DND-41 (cell line): ENCODE data around the gene PRR15L.

ENCODE experiments used
- ATAC-seq: fragments of 200-7000 bp; cut with Tn5 transposase; 3 replicates; pipeline ENCODE4 v1.9.1; 2021; ENCODE audit warnings: low read depth; ENCODE audit not compliant: insufficient read depth
- DNase-seq: peaks from one replicate; pipeline ENCODE4 v3.0.0-alpha.2; 2020
- H2AFZ ChIP-seq: 2 replicates; pipeline ENCODE4 v1.6.0; 2012; ENCODE audit warnings: low read depth, low read length
- H3K27ac ChIP-seq: 2 replicates; pipeline ENCODE4 v1.5.1; 2012; ENCODE audit warnings: low read length, inconsistent platforms
- H3K27me3 ChIP-seq: fragments of 200-600 bp; sonication (generic); 2 replicates; pipeline ENCODE4 v1.6.0; 2012; ENCODE audit warnings: low read length, mild to moderate bottlenecking, inconsistent platforms; ENCODE audit not compliant: insufficient read depth, poor library complexity
- H3K36me3 ChIP-seq: 2 replicates; pipeline ENCODE4 v1.5.1; 2012; ENCODE audit warnings: low read length, inconsistent platforms; ENCODE audit not compliant: insufficient read depth
- H3K4me1 ChIP-seq: 2 replicates; pipeline ENCODE4 v1.5.1; 2012; ENCODE audit warnings: mild to moderate bottlenecking, low read length; ENCODE audit not compliant: insufficient read depth
- H3K4me2 ChIP-seq: 2 replicates; pipeline ENCODE4 v1.6.0; 2012; ENCODE audit warnings: mild to moderate bottlenecking, moderate library complexity, low read length, inconsistent platforms; ENCODE audit not compliant: insufficient read depth
- H3K4me3 ChIP-seq, 2 experiments: fragments of 200-600 bp in 1 of 2; shearing (Covaris generic) in 1 of 2; 2 replicates each; pipeline ENCODE4 v1.5.1; 2012 to 2016; ENCODE audit warnings: inconsistent platforms in 2 of 2, low read length in 2 of 2, mild to moderate bottlenecking in 2 of 2, low read depth in 1 of 2, moderate library complexity in 1 of 2
- H3K79me2 ChIP-seq: 2 replicates; pipeline ENCODE4 v1.6.0; 2012; ENCODE audit warnings: low read length, inconsistent platforms; ENCODE audit not compliant: insufficient read depth
- H3K9ac ChIP-seq: 2 replicates; pipeline ENCODE4 v1.6.0; 2012; ENCODE audit warnings: low read depth, mild to moderate bottlenecking, inconsistent platforms, low read length, moderate library complexity
- H3K9me3 ChIP-seq: 2 replicates; pipeline ENCODE4 v1.5.1; 2012; ENCODE audit warnings: low read length, moderate library complexity, mild to moderate bottlenecking, inconsistent platforms; ENCODE audit not compliant: insufficient read depth, severe bottlenecking
- H4K20me1 ChIP-seq: 2 replicates; pipeline ENCODE4 v1.6.0; 2012; ENCODE audit warnings: low read length; ENCODE audit not compliant: insufficient read depth
- EZH2 ChIP-seq: IDR thresholded peaks from 3 replicates; pipeline ENCODE4 v1.6.1; 2012; ENCODE audit warnings: borderline replicate concordance, low read depth, mild to moderate bottlenecking, moderate library complexity, low read length, inconsistent platforms; ENCODE audit not compliant: severe bottlenecking
- TF ChIP-seq, protein P1 (sequence below): IDR thresholded peaks from 2 replicates; pipeline ENCODE4 v1.5.1; 2012; ENCODE audit warnings: borderline replicate concordance, low read length, moderate library complexity, mild to moderate bottlenecking; ENCODE audit not compliant: poor library complexity, severe bottlenecking; ENCODE audit errors: extremely low read depth

The PRR15L gene

DNA sequence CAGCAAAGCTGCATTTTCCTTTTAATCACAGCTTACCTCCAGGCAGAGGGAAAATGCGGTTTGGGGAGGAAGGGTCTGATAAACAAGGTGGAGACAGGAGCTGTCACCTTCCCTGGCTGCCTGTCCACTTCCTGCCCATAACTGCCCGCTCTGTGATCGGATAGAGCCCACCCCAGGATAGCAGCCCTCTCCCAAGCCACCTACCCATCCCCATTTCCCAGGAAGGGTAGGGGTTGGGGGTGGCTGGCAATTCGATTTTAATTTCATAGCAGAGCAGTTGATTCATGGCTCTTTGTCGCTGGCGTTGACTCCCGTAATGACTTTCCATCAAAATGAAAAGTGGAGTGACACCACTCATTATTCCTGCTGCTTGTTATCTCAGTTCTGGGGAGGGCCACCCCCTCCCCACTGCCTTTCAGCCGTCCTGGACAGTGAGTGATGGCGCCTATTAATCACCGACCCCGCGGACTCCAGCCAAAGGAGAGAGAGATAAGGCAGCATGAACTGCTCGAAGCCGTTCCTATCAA, 24.5 kb upstream of the PRR15L start:
- TF ChIP-seq EZH2: no peak
- TF ChIP-seq, protein P1, sequence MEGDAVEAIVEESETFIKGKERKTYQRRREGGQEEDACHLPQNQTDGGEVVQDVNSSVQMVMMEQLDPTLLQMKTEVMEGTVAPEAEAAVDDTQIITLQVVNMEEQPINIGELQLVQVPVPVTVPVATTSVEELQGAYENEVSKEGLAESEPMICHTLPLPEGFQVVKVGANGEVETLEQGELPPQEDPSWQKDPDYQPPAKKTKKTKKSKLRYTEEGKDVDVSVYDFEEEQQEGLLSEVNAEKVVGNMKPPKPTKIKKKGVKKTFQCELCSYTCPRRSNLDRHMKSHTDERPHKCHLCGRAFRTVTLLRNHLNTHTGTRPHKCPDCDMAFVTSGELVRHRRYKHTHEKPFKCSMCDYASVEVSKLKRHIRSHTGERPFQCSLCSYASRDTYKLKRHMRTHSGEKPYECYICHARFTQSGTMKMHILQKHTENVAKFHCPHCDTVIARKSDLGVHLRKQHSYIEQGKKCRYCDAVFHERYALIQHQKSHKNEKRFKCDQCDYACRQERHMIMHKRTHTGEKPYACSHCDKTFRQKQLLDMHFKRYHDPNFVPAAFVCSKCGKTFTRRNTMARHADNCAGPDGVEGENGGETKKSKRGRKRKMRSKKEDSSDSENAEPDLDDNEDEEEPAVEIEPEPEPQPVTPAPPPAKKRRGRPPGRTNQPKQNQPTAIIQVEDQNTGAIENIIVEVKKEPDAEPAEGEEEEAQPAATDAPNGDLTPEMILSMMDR: no peak
- no peak for DNase-seq
- H3K9ac ChIP-seq: no peak overlapping the region
- H3K79me2 ChIP-seq: no peaks in the 10 kb centered on the region
- H4K20me1 ChIP-seq: peaks cover 19% of the 10 kb centered on the region; the same call in 1 of the 2 replicates
- H3K4me3 ChIP-seq: no peak overlapping the region
- H3K4me2 ChIP-seq: no peak overlapping the region
- peaks cover 24% of the 10 kb centered on the region for H3K4me1 ChIP-seq
- no peak overlapping the region for H2AFZ ChIP-seq
- no peaks in the 10 kb centered on the region for H3K9me3 ChIP-seq
- H3K27me3 ChIP-seq: no peaks in the 10 kb centered on the region
- no peak overlapping the region; the same call in 1 of the 2 replicates for H3K27ac ChIP-seq
- H3K36me3 ChIP-seq: peaks cover 70% of the 10 kb centered on the region
- no peak for ATAC-seq

DNA sequence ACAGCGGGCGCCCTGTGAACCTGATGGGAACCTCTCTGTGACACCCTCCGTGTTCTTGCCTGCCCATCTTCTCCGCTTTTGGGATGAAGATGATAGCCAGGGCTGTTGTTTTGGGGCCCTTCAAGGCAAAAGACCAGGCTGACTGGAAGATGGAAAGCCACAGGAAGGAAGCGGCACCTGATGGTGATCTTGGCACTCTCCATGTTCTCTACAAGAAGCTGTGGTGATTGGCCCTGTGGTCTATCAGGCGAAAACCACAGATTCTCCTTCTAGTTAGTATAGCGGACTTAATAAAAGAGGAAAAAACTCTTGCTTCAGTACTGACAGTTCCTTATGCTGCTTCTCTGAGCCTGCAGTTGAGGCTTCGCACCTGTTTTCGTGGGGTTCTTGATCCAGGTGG, 23.8 kb upstream of the PRR15L start:
- Histone ChIP-seq H3K9ac (no peak overlapping the region), H3K4me3 (no peak overlapping the region), H3K36me3 (peaks cover 74% of the 10 kb centered on the region), H3K4me2 (no peak overlapping the region), H3K27ac (peak overlapping the region; percentile 8), H4K20me1 (peaks cover 19% of the 10 kb centered on the region; the same call in 1 of the 2 replicates), H3K9me3 (no peaks in the 10 kb centered on the region), H2AFZ (no peak overlapping the region), H3K79me2 (no peaks in the 10 kb centered on the region), H3K27me3 (no peaks in the 10 kb centered on the region), H3K4me1 (peaks cover 24% of the 10 kb centered on the region)
- ATAC-seq (peak; percentile 72), DNase-seq (peak; percentile 54)
- TF ChIP-seq, protein P1: no peak
- no peak for TF ChIP-seq EZH2

DNA sequence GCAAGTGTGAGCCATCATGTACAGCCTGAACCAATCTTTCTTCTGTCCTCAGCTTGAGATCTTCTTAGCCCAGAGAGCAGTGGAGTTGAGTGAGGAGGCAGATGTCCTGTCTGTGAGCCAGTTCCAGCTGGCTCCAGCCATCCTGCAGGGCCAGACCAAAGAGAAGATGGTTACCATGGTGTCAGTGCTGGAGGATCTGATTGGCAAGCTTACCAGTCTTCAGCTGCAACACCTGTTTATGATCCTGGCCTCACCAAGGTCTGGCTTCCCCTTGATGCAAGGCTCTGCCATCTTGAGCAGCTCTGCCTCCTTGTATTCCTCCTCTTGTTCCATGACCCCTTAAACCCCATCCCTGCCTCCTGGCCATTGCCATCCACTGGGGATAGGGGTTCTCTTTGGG, 22.9 kb upstream of the PRR15L start:
- no peak overlapping the region for H2AFZ ChIP-seq
- no peak overlapping the region for H3K4me2 ChIP-seq
- H3K4me1 ChIP-seq: peaks cover 24% of the 10 kb centered on the region
- peaks cover 84% of the 10 kb centered on the region for H3K36me3 ChIP-seq
- no peaks in the 10 kb centered on the region for H3K27me3 ChIP-seq
- DNase-seq: no peak
- no peaks in the 10 kb centered on the region for H3K79me2 ChIP-seq
- H3K4me3 ChIP-seq: no peak overlapping the region
- ATAC-seq: no peak
- no peaks in the 10 kb centered on the region for H3K9me3 ChIP-seq
- peaks cover 19% of the 10 kb centered on the region; the same call in 1 of the 2 replicates for H4K20me1 ChIP-seq
- no peak overlapping the region for H3K9ac ChIP-seq
- peak overlapping the region; percentile 26; the same call in 1 of the 2 replicates for H3K27ac ChIP-seq
- TF ChIP-seq, protein P1: no peak
- no peak for TF ChIP-seq EZH2
